ENCODE data around the gene C2CD3. TPM values are rescaled to one million over a fixed set of nuclear protein-coding genes. Genes with fewer than 3 reads are reported as not detected.
"Not testable (repeated sequence)": the region's sequence is repeated elsewhere in the genome, so short reads cannot be mapped to it uniquely, and the experiment has no call there.

The C2CD3 gene
- total RNA-seq, 1 experiment from 2014 or later = 18.7 TPM

DNA sequence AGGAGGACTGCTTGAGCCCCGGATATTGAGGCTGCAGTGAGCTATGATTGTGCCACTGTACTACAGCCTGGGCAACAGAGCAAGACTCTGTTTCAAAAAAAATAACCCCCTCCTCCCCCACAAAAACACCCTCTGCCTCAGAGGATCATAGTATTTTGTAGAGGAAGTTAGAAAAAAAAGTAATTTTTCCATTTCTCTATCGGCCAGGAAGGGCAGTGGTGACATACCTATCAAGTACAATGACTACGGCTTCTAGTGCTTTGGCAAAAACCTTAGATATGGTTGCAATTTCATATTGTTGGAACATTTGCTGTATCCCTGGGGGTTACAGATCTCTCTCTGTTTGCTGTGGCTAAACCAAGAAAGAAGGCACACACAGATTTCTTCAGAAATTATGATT, 28.9 kb downstream of the C2CD3 start:
- ChIA-PET POLR2A (no interaction called here), CTCF (no interaction called here)
- peaks cover 8% of the 10 kb centered on the region; the same call in 1 of the 2 replicates for H3K9me3 Mint-ChIP-seq
- H3K4me3 Mint-ChIP-seq = no peak overlapping the region
- ATAC-seq (no peak), DNase-seq (ENCODE audit: low spot score) (no peak)
- H3K27me3 Mint-ChIP-seq (ENCODE audit: low read depth) = no peaks in the 10 kb centered on the region
- H3K27ac Mint-ChIP-seq = no peak overlapping the region; the same call in 1 of the 2 replicates
- H3K36me3 Mint-ChIP-seq = peaks cover 22% of the 10 kb centered on the region
- H3K4me1 Mint-ChIP-seq = peaks cover 31% of the 10 kb centered on the region
- TF ChIP-seq ZBTB21 (CRISPR knock-in tag; IDR thresholded peaks at IDR 0.05; ENCODE audit: borderline replicate concordance) = no peak
- TF ChIP-seq ZNF121 (CRISPR knock-in tag; IDR thresholded peaks at IDR 0.05) = 0 out of 2 replicates have a peak, but pooled peaks have one; percentile 31

GRCh38 chr11:74141241-74141695, 29.5 kb downstream of the C2CD3 start:
- peak overlapping the region; percentile 85 for H3K27ac Mint-ChIP-seq
- peak; percentile 12 for DNase-seq (ENCODE audit: low spot score)

GRCh38 chr11:74139919-74140431, 30.8 kb downstream of the C2CD3 start:
- Mint-ChIP-seq H3K27ac (peak overlapping the region; percentile 85), H3K4me1 (peaks cover 31% of the 10 kb centered on the region), H3K36me3 (peaks cover 25% of the 10 kb centered on the region)
- POLR2A ChIA-PET; ATAC-seq; H3K27me3 Mint-ChIP-seq (ENCODE audit: low read depth); CTCF ChIA-PET; H3K9me3 Mint-ChIP-seq; DNase-seq (ENCODE audit: low spot score); H3K4me3 Mint-ChIP-seq: not testable (repeated sequence)

More at GRCh38 chr11:74141241-74141695, 29.5 kb downstream of the C2CD3 start:
- TF ChIP-seq IRF1 (CRISPR knock-in tag; IDR thresholded peaks at IDR 0.05) (no peak), ZNF423 (CRISPR knock-in tag; IDR thresholded peaks at IDR 0.05) (no peak), SP1 (CRISPR knock-in tag; conservative IDR thresholded peaks at IDR 0.05) (no peak), OVOL2 (CRISPR knock-in tag; IDR thresholded peaks at IDR 0.05; ENCODE audit: borderline replicate concordance) (no peak), GTF2I (CRISPR knock-in tag; conservative IDR thresholded peaks at IDR 0.05) (no peak), RELA (CRISPR knock-in tag; IDR thresholded peaks at IDR 0.05; ENCODE audit: borderline replicate concordance) (no peak)
- TF ChIP-seq, protein P1, sequence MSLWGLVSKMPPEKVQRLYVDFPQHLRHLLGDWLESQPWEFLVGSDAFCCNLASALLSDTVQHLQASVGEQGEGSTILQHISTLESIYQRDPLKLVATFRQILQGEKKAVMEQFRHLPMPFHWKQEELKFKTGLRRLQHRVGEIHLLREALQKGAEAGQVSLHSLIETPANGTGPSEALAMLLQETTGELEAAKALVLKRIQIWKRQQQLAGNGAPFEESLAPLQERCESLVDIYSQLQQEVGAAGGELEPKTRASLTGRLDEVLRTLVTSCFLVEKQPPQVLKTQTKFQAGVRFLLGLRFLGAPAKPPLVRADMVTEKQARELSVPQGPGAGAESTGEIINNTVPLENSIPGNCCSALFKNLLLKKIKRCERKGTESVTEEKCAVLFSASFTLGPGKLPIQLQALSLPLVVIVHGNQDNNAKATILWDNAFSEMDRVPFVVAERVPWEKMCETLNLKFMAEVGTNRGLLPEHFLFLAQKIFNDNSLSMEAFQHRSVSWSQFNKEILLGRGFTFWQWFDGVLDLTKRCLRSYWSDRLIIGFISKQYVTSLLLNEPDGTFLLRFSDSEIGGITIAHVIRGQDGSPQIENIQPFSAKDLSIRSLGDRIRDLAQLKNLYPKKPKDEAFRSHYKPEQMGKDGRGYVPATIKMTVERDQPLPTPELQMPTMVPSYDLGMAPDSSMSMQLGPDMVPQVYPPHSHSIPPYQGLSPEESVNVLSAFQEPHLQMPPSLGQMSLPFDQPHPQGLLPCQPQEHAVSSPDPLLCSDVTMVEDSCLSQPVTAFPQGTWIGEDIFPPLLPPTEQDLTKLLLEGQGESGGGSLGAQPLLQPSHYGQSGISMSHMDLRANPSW (CRISPR knock-in tag; conservative IDR thresholded peaks at IDR 0.05; ENCODE audit: low read depth) = no peak
- TF ChIP-seq, protein P2, sequence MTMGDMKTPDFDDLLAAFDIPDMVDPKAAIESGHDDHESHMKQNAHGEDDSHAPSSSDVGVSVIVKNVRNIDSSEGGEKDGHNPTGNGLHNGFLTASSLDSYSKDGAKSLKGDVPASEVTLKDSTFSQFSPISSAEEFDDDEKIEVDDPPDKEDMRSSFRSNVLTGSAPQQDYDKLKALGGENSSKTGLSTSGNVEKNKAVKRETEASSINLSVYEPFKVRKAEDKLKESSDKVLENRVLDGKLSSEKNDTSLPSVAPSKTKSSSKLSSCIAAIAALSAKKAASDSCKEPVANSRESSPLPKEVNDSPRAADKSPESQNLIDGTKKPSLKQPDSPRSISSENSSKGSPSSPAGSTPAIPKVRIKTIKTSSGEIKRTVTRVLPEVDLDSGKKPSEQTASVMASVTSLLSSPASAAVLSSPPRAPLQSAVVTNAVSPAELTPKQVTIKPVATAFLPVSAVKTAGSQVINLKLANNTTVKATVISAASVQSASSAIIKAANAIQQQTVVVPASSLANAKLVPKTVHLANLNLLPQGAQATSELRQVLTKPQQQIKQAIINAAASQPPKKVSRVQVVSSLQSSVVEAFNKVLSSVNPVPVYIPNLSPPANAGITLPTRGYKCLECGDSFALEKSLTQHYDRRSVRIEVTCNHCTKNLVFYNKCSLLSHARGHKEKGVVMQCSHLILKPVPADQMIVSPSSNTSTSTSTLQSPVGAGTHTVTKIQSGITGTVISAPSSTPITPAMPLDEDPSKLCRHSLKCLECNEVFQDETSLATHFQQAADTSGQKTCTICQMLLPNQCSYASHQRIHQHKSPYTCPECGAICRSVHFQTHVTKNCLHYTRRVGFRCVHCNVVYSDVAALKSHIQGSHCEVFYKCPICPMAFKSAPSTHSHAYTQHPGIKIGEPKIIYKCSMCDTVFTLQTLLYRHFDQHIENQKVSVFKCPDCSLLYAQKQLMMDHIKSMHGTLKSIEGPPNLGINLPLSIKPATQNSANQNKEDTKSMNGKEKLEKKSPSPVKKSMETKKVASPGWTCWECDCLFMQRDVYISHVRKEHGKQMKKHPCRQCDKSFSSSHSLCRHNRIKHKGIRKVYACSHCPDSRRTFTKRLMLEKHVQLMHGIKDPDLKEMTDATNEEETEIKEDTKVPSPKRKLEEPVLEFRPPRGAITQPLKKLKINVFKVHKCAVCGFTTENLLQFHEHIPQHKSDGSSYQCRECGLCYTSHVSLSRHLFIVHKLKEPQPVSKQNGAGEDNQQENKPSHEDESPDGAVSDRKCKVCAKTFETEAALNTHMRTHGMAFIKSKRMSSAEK (CRISPR knock-in tag; IDR thresholded peaks at IDR 0.05; ENCODE audit: borderline replicate concordance) = no peak
- no peaks in the 10 kb centered on the region for H3K27me3 Mint-ChIP-seq (ENCODE audit: low read depth)
- peaks cover 23% of the 10 kb centered on the region for H3K36me3 Mint-ChIP-seq
- peaks cover 31% of the 10 kb centered on the region for H3K4me1 Mint-ChIP-seq
- POLR2A ChIA-PET = no interaction called here
- CTCF ChIA-PET = no interaction called here
- H3K4me3 Mint-ChIP-seq = no peak overlapping the region
- H3K9me3 Mint-ChIP-seq = peaks cover 8% of the 10 kb centered on the region; the same call in 1 of the 2 replicates
- peak; percentile 88 for ATAC-seq

All from WTC11 (cell line).